ENCODE data around the gene SGSM2. TPM values are rescaled to one million over a fixed set of nuclear protein-coding genes. Genes with fewer than 3 reads are reported as not detected.

The SGSM2 gene
- total RNA-seq, 1 experiment from 2014 or later, result 65.6 TPM

DNA sequence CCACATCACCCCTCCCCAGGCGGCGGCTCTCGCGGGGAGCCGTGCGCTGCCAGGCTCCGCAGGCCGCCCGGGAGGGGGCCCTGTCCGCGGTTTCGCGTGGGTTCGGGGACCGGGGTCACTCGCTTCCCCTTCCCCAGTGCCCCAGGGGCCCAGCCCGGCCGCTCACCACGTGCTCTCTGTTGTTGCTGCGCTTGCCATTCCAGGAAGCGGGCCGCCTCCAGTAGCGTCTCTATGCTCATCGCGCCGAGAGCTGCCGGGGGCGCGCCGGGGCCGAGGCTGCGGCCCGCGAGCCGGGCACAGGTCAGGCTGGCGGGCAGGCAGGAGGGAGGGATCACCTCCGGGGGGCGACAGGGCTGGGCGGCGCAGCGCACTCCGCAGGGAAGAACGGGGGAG lies 63.2 kb downstream of the SGSM2 start:
- POLR2A ChIA-PET, result interaction anchor here (1.1 to 2.1 kb wide), 3 partner anchors 15 to 62 kb away, joined by 6 to 11 read pairs (median 6); no protein-coding TSS in a partner anchor
- peak overlapping the region; percentile 86 for H3K4me3 Mint-ChIP-seq (ENCODE audit: unreplicated experiment)

GRCh38 chr17:2400877-2401425 lies 63.6 kb downstream of the SGSM2 start, which contains the start of gene MNT:
Gene MNT (minus strand): TSS chr17:2401060. CDS start chr17:2400712, 348 bp downstream.
- peaks cover 73% of the 10 kb centered on the region for H3K36me3 Mint-ChIP-seq (ENCODE audit: insufficient read depth, unreplicated experiment)
- Histone ChIP-seq H3K4me3 (ENCODE audit: low read depth, low read length) (peak within 1 kb of the TSS; percentile 97), H3K9me3 (no peaks in the 10 kb centered on the region), H3K36me3 (ENCODE audit: control insufficient read depth, insufficient read depth, low read length) (no peaks in the 10 kb centered on the region), H3K4me1 (peaks cover 27% of the 10 kb centered on the region), H3K27me3 (replicated peaks; ENCODE audit: control insufficient read depth, insufficient read depth, low read length) (no peaks in the 10 kb centered on the region)
- BruUV-seq (replicated peaks), result no TSS peak
- DNase-seq, result peak; percentile 96 to 97
- peaks cover 31% of the 10 kb centered on the region for H3K4me1 Mint-ChIP-seq (ENCODE audit: low read depth, unreplicated experiment)
- peak within 1 kb of the TSS; percentile 86 for H3K4me3 Mint-ChIP-seq (ENCODE audit: unreplicated experiment)
- ChIA-PET POLR2A (interaction anchor here (1.0 to 1.1 kb wide), 3 partner anchors 8 to 310 kb away, joined by 3 to 10 read pairs (median 3); partner anchors contain the start of genes SMG6 and SRR), CTCF (interaction anchor here (1.0 to 3.4 kb wide), 5 partner anchors 8 to 48 kb away, joined by 4 to 20 read pairs (median 7); no protein-coding TSS in a partner anchor)
- H3K9me3 Mint-ChIP-seq (ENCODE audit: unreplicated experiment), result no peaks in the 10 kb centered on the region
- intact Hi-C loops (cut with micrococcal nuclease; ENCODE audit: unreplicated experiment), result loop anchor here (1.0 to 2.0 kb wide), 3 partner anchors 9 to 19 kb away; no protein-coding TSS in a partner anchor
- TF ChIP-seq, protein P1, sequence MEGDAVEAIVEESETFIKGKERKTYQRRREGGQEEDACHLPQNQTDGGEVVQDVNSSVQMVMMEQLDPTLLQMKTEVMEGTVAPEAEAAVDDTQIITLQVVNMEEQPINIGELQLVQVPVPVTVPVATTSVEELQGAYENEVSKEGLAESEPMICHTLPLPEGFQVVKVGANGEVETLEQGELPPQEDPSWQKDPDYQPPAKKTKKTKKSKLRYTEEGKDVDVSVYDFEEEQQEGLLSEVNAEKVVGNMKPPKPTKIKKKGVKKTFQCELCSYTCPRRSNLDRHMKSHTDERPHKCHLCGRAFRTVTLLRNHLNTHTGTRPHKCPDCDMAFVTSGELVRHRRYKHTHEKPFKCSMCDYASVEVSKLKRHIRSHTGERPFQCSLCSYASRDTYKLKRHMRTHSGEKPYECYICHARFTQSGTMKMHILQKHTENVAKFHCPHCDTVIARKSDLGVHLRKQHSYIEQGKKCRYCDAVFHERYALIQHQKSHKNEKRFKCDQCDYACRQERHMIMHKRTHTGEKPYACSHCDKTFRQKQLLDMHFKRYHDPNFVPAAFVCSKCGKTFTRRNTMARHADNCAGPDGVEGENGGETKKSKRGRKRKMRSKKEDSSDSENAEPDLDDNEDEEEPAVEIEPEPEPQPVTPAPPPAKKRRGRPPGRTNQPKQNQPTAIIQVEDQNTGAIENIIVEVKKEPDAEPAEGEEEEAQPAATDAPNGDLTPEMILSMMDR (IDR thresholded peaks at IDR 0.05; ENCODE audit: insufficient read depth in 1 of 2, low read depth in 1 of 2, low read length in 1 of 2, severe bottlenecking in 1 of 2, unreplicated experiment in 1 of 2), result no peak
- H3K27ac Mint-ChIP-seq (ENCODE audit: unreplicated experiment), result peak within 1 kb of the TSS; percentile 93
- H3K27me3 Mint-ChIP-seq (ENCODE audit: insufficient read depth, unreplicated experiment), result no peaks in the 10 kb centered on the region

More for the DNA sequence above, 63.2 kb downstream of the SGSM2 start:
- TF ChIP-seq, protein P1 (IDR thresholded peaks at IDR 0.05; ENCODE audit: insufficient read depth in 1 of 2, low read depth in 1 of 2, low read length in 1 of 2, severe bottlenecking in 1 of 2, unreplicated experiment in 1 of 2), result no peak
- peak; percentile 65 to 70 for DNase-seq
- Mint-ChIP-seq H3K27me3 (ENCODE audit: insufficient read depth, unreplicated experiment) (no peaks in the 10 kb centered on the region), H3K27ac (ENCODE audit: unreplicated experiment) (peak overlapping the region; percentile 93), H3K4me1 (ENCODE audit: low read depth, unreplicated experiment) (peaks cover 31% of the 10 kb centered on the region), H3K9me3 (ENCODE audit: unreplicated experiment) (no peaks in the 10 kb centered on the region), H3K36me3 (ENCODE audit: insufficient read depth, unreplicated experiment) (peaks cover 69% of the 10 kb centered on the region)
- no peaks in the 10 kb centered on the region for H3K36me3 ChIP-seq (ENCODE audit: control insufficient read depth, insufficient read depth, low read length)
- CTCF ChIA-PET, result interaction anchor here (1.0 to 1.4 kb wide), 2 partner anchors 18 to 48 kb away, joined by 4 read pairs; no protein-coding TSS in a partner anchor
- BruUV-seq (replicated peaks), result TSS peak; percentile 42
- peaks cover 32% of the 10 kb centered on the region for H3K4me1 ChIP-seq
- no peaks in the 10 kb centered on the region for H3K27me3 ChIP-seq (replicated peaks; ENCODE audit: control insufficient read depth, insufficient read depth, low read length)
- intact Hi-C loops (cut with micrococcal nuclease; ENCODE audit: unreplicated experiment), result loop anchor here (2.0 kb wide), 1 partner anchor 16 kb away; no protein-coding TSS in a partner anchor
- H3K4me3 ChIP-seq (ENCODE audit: low read depth, low read length), result peak overlapping the region; percentile 97
- no peaks in the 10 kb centered on the region for H3K9me3 ChIP-seq

- peak overlapping the region; percentile 97 for H3K4me3 ChIP-seq (ENCODE audit: low read depth, low read length)
- intact Hi-C loops (cut with micrococcal nuclease; ENCODE audit: unreplicated experiment), result loop anchor here (1.0 to 2.0 kb wide), 3 partner anchors 9 to 19 kb away; no protein-coding TSS in a partner anchor
- H3K27me3 ChIP-seq (replicated peaks; ENCODE audit: control insufficient read depth, insufficient read depth, low read length), result no peaks in the 10 kb centered on the region
- no peaks in the 10 kb centered on the region for H3K27me3 Mint-ChIP-seq (ENCODE audit: insufficient read depth, unreplicated experiment)
- POLR2A ChIA-PET, result interaction anchor here (0.6 to 1.1 kb wide), 5 partner anchors 8 to 309 kb away, joined by 3 to 10 read pairs (median 5); partner anchors contain the start of genes SMG6 and SRR
- BruUV-seq (replicated peaks), result no TSS peak
- peak overlapping the region; percentile 86 for H3K4me3 Mint-ChIP-seq (ENCODE audit: unreplicated experiment)
- DNase-seq, result peak; percentile 100
- TF ChIP-seq, protein P1 (IDR thresholded peaks at IDR 0.05; ENCODE audit: insufficient read depth in 1 of 2, low read depth in 1 of 2, low read length in 1 of 2, severe bottlenecking in 1 of 2, unreplicated experiment in 1 of 2), result no peak
- no peaks in the 10 kb centered on the region for H3K36me3 ChIP-seq (ENCODE audit: control insufficient read depth, insufficient read depth, low read length)
- H3K36me3 Mint-ChIP-seq (ENCODE audit: insufficient read depth, unreplicated experiment), result peaks cover 71% of the 10 kb centered on the region
- CTCF ChIA-PET, result interaction anchor here (1.1 to 3.4 kb wide), 4 partner anchors 9 to 49 kb away, joined by 4 to 20 read pairs (median 7); no protein-coding TSS in a partner anchor
- H3K9me3 ChIP-seq, result no peaks in the 10 kb centered on the region
- peak overlapping the region; percentile 93 for H3K27ac Mint-ChIP-seq (ENCODE audit: unreplicated experiment)
- H3K4me1 ChIP-seq, result peaks cover 24% of the 10 kb centered on the region
- peaks cover 27% of the 10 kb centered on the region for H3K4me1 Mint-ChIP-seq (ENCODE audit: low read depth, unreplicated experiment)
- H3K9me3 Mint-ChIP-seq (ENCODE audit: unreplicated experiment), result no peaks in the 10 kb centered on the region
Observed at GRCh38 chr17:2401426-2402221, 64.3 kb downstream of the SGSM2 start.
